HFF-Myc (cell line): ENCODE results near the gene EPHB4.
"Not testable (repeated sequence)": the region's sequence is repeated elsewhere in the genome, so short reads cannot be mapped to it uniquely, and the experiment has no call there.

Source experiments
- DNase-seq: peaks from one replicate; pipeline ENCODE4 v3.0.0-alpha.2; 2011; ENCODE audit warnings: low read depth; ENCODE audit errors: extremely low read depth
- H3K4me3 ChIP-seq: replicated peaks from 2 replicates; pipeline ENCODE4 v1.5.1; 2011; ENCODE audit warnings: low read depth, mild to moderate bottlenecking, control low read depth, low read length
- TF ChIP-seq, protein P1 (sequence below): IDR thresholded peaks from 2 replicates; pipeline ENCODE4 v1.5.1; 2012; ENCODE audit warnings: mild to moderate bottlenecking, low read depth, low read length, control low read depth; ENCODE audit errors: missing control alignments

EPHB4 gene

DNA sequence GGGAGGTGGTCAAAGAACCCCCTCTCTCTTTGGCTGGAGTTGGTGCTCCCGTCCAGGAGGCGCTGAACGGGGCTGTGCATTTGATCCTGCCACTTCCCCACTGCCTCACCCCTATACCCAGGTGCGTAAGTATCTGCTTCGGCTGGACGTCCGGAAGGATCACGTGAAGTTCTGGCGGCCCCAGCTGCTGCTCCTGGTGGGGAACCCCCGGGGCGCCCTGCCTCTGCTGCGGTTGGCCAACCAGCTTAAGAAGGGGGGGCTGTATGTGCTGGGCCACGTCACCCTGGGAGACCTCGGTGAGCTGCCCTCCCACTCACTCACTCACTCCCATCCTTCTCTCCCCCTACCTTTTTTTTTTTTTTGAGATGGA lies 34.3 kb upstream of the EPHB4 start:
- H3K4me3 ChIP-seq: no peak overlapping the region
- TF ChIP-seq, protein P1, sequence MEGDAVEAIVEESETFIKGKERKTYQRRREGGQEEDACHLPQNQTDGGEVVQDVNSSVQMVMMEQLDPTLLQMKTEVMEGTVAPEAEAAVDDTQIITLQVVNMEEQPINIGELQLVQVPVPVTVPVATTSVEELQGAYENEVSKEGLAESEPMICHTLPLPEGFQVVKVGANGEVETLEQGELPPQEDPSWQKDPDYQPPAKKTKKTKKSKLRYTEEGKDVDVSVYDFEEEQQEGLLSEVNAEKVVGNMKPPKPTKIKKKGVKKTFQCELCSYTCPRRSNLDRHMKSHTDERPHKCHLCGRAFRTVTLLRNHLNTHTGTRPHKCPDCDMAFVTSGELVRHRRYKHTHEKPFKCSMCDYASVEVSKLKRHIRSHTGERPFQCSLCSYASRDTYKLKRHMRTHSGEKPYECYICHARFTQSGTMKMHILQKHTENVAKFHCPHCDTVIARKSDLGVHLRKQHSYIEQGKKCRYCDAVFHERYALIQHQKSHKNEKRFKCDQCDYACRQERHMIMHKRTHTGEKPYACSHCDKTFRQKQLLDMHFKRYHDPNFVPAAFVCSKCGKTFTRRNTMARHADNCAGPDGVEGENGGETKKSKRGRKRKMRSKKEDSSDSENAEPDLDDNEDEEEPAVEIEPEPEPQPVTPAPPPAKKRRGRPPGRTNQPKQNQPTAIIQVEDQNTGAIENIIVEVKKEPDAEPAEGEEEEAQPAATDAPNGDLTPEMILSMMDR: no peak
- DNase-seq: no peak

DNA sequence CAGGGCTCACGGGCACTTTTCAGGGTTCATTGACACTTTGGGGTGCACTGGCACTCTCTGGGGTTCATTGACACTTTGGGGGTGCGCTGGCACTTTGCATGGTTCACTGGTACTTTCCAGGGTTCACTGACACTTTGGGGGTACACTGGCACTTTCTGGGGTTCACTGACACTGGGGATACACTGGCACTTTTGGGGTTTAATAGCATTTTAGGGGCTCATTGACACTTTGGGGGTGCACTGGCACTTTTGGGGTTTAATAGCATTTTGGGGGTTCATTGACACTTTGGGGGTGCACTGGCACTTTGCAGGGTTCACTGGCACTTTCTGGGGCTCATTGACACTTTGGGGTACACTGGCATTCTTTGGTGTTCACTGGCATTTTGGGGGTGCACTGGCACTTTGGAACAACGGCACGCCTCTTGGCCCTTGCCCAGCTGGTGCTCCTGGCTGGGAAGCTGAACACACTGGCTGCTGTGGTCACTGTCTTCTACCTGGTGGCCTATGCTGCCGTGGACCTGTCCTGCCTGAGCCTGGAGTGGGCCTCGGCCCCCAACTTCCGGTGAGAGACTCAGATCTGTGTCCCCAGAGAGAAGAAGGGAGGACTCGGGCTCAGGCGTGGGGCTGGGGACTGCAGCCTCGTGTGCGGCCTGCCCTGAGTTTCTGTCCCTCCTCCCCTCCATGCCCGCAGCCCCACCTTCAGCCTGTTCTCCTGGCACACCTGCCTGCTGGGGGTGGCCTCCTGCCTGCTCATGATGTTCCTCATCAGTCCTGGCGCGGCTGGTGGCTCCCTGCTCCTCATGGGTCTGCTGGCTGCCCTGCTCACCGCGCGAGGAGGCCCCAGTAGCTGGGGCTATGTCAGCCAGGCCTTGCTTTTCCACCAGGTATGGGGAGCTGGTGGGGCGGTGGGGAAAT lies 33.6 kb upstream of the EPHB4 start:
- no peak for DNase-seq
- H3K4me3 ChIP-seq: no peak overlapping the region
- TF ChIP-seq, protein P1: no peak

DNA sequence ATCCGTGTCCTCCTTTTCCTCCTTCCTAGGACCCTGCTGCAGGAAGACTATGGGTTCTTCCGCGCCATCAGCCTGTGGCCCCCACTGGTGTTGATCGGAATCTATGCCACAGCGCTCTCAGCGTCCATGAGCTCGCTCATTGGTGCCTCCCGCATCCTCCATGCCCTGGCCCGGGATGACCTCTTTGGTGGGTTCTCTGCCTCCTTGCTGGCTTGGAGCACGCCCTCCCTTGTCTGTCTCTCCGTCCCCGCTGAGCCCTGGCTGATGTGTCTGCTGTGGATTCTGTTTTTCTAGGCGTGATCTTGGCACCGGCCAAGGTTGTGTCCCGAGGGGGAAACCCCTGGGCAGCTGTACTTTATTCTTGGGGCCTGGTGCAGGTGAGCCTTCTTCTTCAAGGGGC lies 32.5 kb upstream of the EPHB4 start:
- TF ChIP-seq, protein P1: no peak
- H3K4me3 ChIP-seq: no peak overlapping the region
- no peak for DNase-seq

DNA sequence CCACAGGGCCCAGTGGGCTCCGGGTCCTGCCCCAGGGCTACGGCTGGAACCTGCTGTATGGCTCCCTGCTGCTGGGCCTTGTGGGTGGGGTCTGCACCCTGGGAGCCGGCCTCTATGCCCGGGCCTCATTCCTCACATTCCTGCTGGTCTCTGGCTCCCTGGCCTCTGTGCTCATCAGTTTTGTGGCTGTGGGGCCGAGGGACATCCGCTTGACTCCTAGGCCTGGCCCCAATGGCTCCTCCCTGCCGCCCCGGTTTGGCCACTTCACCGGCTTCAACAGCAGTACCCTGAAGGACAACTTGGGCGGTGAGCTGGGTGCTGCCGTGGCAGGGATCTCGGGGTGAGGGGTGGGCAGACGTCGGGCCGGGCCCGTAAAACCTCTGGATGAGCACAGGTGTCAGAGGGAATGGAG lies 29.6 kb upstream of the EPHB4 start:
- no peak overlapping the region for H3K4me3 ChIP-seq
- TF ChIP-seq, protein P1: no peak
- no peak for DNase-seq

DNA sequence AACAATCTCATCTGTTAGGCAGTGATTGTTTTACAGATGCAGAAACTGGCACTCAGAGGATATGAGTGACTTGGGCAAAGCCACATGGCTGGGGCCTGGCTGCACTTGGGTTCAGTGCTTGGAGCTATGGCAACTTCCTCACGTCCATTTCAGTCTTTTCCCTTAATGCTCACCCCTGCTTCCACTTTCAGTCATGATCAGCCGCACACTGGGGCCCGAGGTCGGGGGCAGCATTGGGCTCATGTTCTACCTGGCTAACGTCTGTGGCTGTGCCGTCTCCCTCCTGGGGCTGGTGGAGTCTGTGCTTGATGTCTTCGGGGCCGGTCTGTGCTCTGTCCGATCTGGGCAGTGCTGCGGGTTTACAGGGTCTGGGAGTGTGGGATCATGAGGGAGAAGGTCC lies 28.2 kb upstream of the EPHB4 start:
- TF ChIP-seq, protein P1: no peak
- H3K4me3 ChIP-seq: no peak overlapping the region
- DNase-seq: no peak

DNA sequence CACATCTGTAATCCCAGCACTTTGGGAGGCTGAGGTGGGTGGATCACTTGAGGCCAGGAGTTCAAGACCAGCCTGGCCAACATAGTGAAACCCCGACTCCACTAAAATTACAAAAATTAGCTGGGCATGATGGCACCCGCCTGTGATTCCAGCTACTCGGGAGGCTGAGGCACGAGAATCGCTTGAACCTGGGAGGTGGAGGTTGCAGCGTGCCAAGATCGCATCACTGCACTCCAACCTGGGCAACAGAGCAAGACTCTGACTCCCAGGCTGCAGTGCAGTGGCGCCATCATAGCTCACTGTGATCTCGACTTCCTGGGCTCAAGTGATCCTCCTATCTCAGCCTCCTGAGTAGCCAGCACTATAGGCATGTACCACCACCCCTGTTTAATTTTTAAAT lies 27.6 kb upstream of the EPHB4 start:
- DNase-seq, H3K4me3 ChIP-seq: not testable (repeated sequence)

DNA sequence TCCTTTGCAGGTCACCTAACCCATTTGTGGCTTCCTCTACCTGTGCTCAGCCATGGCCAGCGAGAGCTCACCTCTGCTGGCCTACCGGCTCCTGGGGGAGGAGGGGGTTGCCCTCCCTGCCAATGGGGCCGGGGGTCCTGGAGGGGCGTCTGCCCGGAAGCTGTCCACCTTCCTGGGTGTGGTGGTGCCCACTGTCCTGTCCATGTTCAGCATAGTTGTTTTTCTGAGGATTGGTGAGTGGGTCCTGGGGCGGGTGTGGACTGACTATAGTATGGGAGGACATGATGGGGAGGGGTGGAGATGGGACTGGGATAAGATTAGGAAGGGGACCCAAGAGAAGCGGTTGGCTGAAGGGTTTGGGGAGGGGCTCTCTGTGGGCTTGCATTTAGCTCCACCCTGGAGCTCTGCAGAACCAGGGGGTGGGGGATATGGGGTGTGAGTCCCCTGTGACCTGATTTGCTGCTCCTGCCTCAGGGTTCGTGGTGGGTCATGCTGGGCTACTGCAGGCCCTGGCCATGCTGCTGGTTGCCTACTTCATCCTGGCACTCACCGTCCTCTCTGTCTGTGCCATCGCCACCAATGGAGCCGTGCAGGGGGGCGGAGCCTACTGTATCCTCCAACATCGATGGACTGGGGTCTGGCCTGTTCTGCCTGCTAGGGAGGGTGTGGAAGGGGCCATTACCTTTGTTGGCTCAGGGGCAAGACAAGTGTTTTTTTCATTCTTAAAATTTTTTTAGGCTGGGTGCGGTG lies 27.0 kb upstream of the EPHB4 start:
- no peak for DNase-seq

More for the DNA sequence above, 27.0 kb upstream of the EPHB4 start:
- TF ChIP-seq, protein P1: no peak
- H3K4me3 ChIP-seq: no peak overlapping the region
